ENCODE data around the gene ELAPOR1.

Gene ELAPOR1

DNA sequence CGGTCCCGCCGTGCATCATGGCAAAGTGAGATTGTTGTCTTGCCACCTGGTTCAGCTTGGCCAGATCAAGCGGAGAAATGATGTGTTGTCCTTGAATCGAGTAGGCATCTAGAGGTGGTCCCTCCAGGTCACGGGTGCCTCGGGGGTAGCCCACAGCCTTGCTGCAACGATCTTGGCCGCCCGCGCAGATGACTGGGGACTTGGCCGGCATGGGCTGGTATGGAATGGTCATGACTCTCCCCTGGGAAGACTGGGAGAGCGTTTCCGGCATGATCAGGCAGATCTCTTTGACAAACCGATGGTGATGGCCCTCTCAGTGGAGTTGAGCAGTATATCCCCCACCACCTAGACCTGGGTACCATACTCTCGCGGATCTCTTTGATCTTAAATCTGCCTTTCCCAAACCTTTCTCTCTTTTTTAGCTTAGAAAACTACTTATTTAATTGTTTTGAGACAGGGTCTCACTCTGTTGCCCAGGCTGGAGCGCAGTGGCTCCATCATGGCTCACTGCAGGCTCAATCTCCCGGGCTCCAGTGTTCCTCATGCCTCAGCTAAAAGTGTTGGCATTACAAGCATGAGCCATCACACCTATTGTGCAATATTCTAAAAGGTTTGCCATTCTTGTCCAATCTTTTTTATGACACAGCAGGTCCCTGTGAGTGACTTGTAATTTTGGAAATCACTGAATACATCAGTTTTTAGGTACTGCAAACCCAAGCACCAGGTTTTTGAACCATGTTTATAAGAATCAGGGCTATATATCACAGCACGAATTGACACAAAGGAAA lies 9.4 kb upstream of the ELAPOR1 start:
- H3K9me3 ChIP-seq (ENCODE audit: insufficient read depth, low read depth, low read length), result no peaks in the 10 kb centered on the region
- H4K91ac ChIP-seq (ENCODE audit: low read depth, low read length), result no peak overlapping the region
- H3K23ac ChIP-seq (ENCODE audit: low read length), result no peak overlapping the region
- H3K79me1 ChIP-seq (ENCODE audit: low read length), result peaks cover 7% of the 10 kb centered on the region
- H4K8ac ChIP-seq (ENCODE audit: low read depth, low read length), result no peak overlapping the region
- no CpG with 5 or more reads among the region's 20 CpGs for WGBS (ENCODE audit: extremely low coverage, insufficient coverage, insufficient read length)
- no peak overlapping the region for H3K4me3 ChIP-seq (ENCODE audit: low read depth, low read length)
- H2BK120ac ChIP-seq (ENCODE audit: insufficient read depth, low read length, poor library complexity), result no peak overlapping the region
- H3K27ac ChIP-seq (ENCODE audit: low read depth, low read length), result no peak overlapping the region
- H3K79me2 ChIP-seq (ENCODE audit: control insufficient read depth, insufficient read depth, low read length, poor library complexity), result peaks cover 9% of the 10 kb centered on the region
- no peaks in the 10 kb centered on the region for H3K27me3 ChIP-seq (ENCODE audit: insufficient read depth, low read length)
- no peak overlapping the region for H3K9ac ChIP-seq (ENCODE audit: low read length)
- no peak overlapping the region for H3K18ac ChIP-seq (ENCODE audit: low read length)
- DNase-seq, result peak; percentile 43 to 88
- no peak overlapping the region for H2BK12ac ChIP-seq (ENCODE audit: low read length)
- H2BK5ac ChIP-seq (ENCODE audit: low read depth, low read length, poor library complexity), result no peak overlapping the region
- no peak overlapping the region for H4K12ac ChIP-seq (ENCODE audit: low read depth, low read length)
- no peak overlapping the region for H3K4ac ChIP-seq (ENCODE audit: low read depth, low read length)
- H2AFZ ChIP-seq (ENCODE audit: insufficient read depth, low read length, poor library complexity), result no peak overlapping the region
- no peaks in the 10 kb centered on the region for H3K36me3 ChIP-seq (ENCODE audit: control insufficient read depth in 1 of 2, insufficient read depth in 2 of 2, low read length in 2 of 2)
- H3K4me1 ChIP-seq (ENCODE audit: control insufficient read depth in 1 of 2, insufficient read depth in 2 of 2, low read length in 2 of 2), result peaks cover 2 to 3% of the 10 kb centered on the region in 2 experiments
- no peak overlapping the region for H3K4me2 ChIP-seq (ENCODE audit: low read length)
- no peak overlapping the region for H2AK5ac ChIP-seq (ENCODE audit: low read length)
- no peak overlapping the region for H3K14ac ChIP-seq (ENCODE audit: low read length)

DNA sequence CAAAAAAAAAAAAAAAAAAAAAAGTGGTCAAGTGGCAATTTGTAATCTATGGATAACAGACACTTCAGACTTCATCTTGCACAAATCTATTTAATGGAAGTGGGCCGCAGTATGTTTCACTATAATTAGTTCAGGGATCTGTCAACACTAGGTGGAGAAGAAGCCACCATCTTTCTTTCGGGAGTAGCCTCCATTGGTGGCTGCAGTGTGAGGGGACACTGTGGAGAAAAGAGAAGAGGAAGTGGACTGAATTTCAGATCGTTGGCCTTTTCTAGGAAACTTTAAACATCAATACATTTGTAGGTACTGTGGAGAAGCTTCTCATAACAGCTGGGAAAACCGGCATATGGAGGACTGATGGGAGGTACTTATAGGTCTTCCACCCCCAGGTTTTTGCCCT lies 8.0 kb upstream of the ELAPOR1 start:
- H3K4me2 ChIP-seq (ENCODE audit: low read length), result no peak overlapping the region
- H3K9me3 ChIP-seq (ENCODE audit: insufficient read depth, low read depth, low read length), result no peaks in the 10 kb centered on the region
- H2AK5ac ChIP-seq (ENCODE audit: low read length), result no peak overlapping the region
- H2BK12ac ChIP-seq (ENCODE audit: low read length), result no peak overlapping the region
- no peak overlapping the region for H2AFZ ChIP-seq (ENCODE audit: insufficient read depth, low read length, poor library complexity)
- H3K23ac ChIP-seq (ENCODE audit: low read length), result no peak overlapping the region
- no peak overlapping the region for H3K18ac ChIP-seq (ENCODE audit: low read length)
- no peak overlapping the region for H3K4me3 ChIP-seq (ENCODE audit: low read depth, low read length)
- no peaks in the 10 kb centered on the region for H3K27me3 ChIP-seq (ENCODE audit: insufficient read depth, low read length)
- H2BK5ac ChIP-seq (ENCODE audit: low read depth, low read length, poor library complexity), result no peak overlapping the region
- DNase-seq, result no peak
- no peak overlapping the region for H3K4ac ChIP-seq (ENCODE audit: low read depth, low read length)
- H3K14ac ChIP-seq (ENCODE audit: low read length), result no peak overlapping the region
- no peak overlapping the region for H2BK120ac ChIP-seq (ENCODE audit: insufficient read depth, low read length, poor library complexity)
- no peak overlapping the region for H4K91ac ChIP-seq (ENCODE audit: low read depth, low read length)
- H3K27ac ChIP-seq (ENCODE audit: low read depth, low read length), result no peak overlapping the region
- H3K79me1 ChIP-seq (ENCODE audit: low read length), result no peaks in the 10 kb centered on the region
- no peak overlapping the region for H4K12ac ChIP-seq (ENCODE audit: low read depth, low read length)
- H3K36me3 ChIP-seq (ENCODE audit: control insufficient read depth in 1 of 2, insufficient read depth in 2 of 2, low read length in 2 of 2), result no peaks in the 10 kb centered on the region
- no CpG with 5 or more reads among the region's 4 CpGs for WGBS (ENCODE audit: extremely low coverage, insufficient coverage, insufficient read length)
- peaks cover under 1% of the 10 kb centered on the region for H3K79me2 ChIP-seq (ENCODE audit: control insufficient read depth, insufficient read depth, low read length, poor library complexity)
- H4K8ac ChIP-seq (ENCODE audit: low read depth, low read length), result no peak overlapping the region
- H3K4me1 ChIP-seq (ENCODE audit: control insufficient read depth in 1 of 2, insufficient read depth in 2 of 2, low read length in 2 of 2), result peaks cover 2 to 3% of the 10 kb centered on the region in 2 experiments
- H3K9ac ChIP-seq (ENCODE audit: low read length), result no peak overlapping the region

GRCh38 chr1:109107785-109108184 lies 6.1 kb upstream of the ELAPOR1 start:
- Histone ChIP-seq H3K4me1 (ENCODE audit: control insufficient read depth in 1 of 2, insufficient read depth in 2 of 2, low read length in 2 of 2) (no peaks in the 10 kb centered on the region), H3K9me3 (ENCODE audit: insufficient read depth, low read depth, low read length) (no peaks in the 10 kb centered on the region), H3K14ac (ENCODE audit: low read length) (no peak overlapping the region), H2BK5ac (ENCODE audit: low read depth, low read length, poor library complexity) (no peak overlapping the region), H3K9ac (ENCODE audit: low read length) (no peak overlapping the region), H3K4me3 (ENCODE audit: low read depth, low read length) (no peak overlapping the region), H3K79me2 (ENCODE audit: control insufficient read depth, insufficient read depth, low read length, poor library complexity) (no peaks in the 10 kb centered on the region), H3K4me2 (ENCODE audit: low read length) (no peak overlapping the region), H4K8ac (ENCODE audit: low read depth, low read length) (no peak overlapping the region), H3K79me1 (ENCODE audit: low read length) (no peaks in the 10 kb centered on the region), H3K4ac (ENCODE audit: low read depth, low read length) (no peak overlapping the region), H2BK120ac (ENCODE audit: insufficient read depth, low read length, poor library complexity) (no peak overlapping the region), H2AFZ (ENCODE audit: insufficient read depth, low read length, poor library complexity) (no peak overlapping the region), H3K36me3 (ENCODE audit: control insufficient read depth in 1 of 2, insufficient read depth in 2 of 2, low read length in 2 of 2) (no peaks in the 10 kb centered on the region), H4K91ac (ENCODE audit: low read depth, low read length) (no peak overlapping the region), H2AK5ac (ENCODE audit: low read length) (no peak overlapping the region), H3K23ac (ENCODE audit: low read length) (no peak overlapping the region), H3K27ac (ENCODE audit: low read depth, low read length) (no peak overlapping the region), H2BK12ac (ENCODE audit: low read length) (no peak overlapping the region), H4K12ac (ENCODE audit: low read depth, low read length) (no peak overlapping the region), H3K27me3 (ENCODE audit: insufficient read depth, low read length) (no peaks in the 10 kb centered on the region), H3K18ac (ENCODE audit: low read length) (no peak overlapping the region)
- WGBS (ENCODE audit: extremely low coverage, insufficient coverage, insufficient read length), result no CpG with 5 or more reads among the region's 7 CpGs
- no peak for DNase-seq

- no peak overlapping the region for H2AK5ac ChIP-seq (ENCODE audit: low read length)
- H3K9ac ChIP-seq (ENCODE audit: low read length), result no peak overlapping the region
- no peak overlapping the region for H3K4me3 ChIP-seq (ENCODE audit: low read depth, low read length)
- no peak overlapping the region for H4K91ac ChIP-seq (ENCODE audit: low read depth, low read length)
- H3K36me3 ChIP-seq (ENCODE audit: control insufficient read depth in 1 of 2, insufficient read depth in 2 of 2, low read length in 2 of 2), result no peaks in the 10 kb centered on the region
- H4K8ac ChIP-seq (ENCODE audit: low read depth, low read length), result no peak overlapping the region
- no peak overlapping the region for H3K27ac ChIP-seq (ENCODE audit: low read depth, low read length)
- DNase-seq, result no peak
- H4K12ac ChIP-seq (ENCODE audit: low read depth, low read length), result no peak overlapping the region
- H3K4me2 ChIP-seq (ENCODE audit: low read length), result no peak overlapping the region
- peaks cover 2% of the 10 kb centered on the region for H3K9me3 ChIP-seq (ENCODE audit: insufficient read depth, low read depth, low read length)
- no peak overlapping the region for H3K4ac ChIP-seq (ENCODE audit: low read depth, low read length)
- H3K4me1 ChIP-seq (ENCODE audit: control insufficient read depth in 1 of 2, insufficient read depth in 2 of 2, low read length in 2 of 2), result peaks cover 4 to 7% of the 10 kb centered on the region in 2 experiments
- H3K23ac ChIP-seq (ENCODE audit: low read length), result no peak overlapping the region
- no peaks in the 10 kb centered on the region for H3K79me2 ChIP-seq (ENCODE audit: control insufficient read depth, insufficient read depth, low read length, poor library complexity)
- H3K18ac ChIP-seq (ENCODE audit: low read length), result no peak overlapping the region
- no peak overlapping the region for H2BK12ac ChIP-seq (ENCODE audit: low read length)
- no CpG with 5 or more reads among the region's 3 CpGs for WGBS (ENCODE audit: extremely low coverage, insufficient coverage, insufficient read length)
- H2AFZ ChIP-seq (ENCODE audit: insufficient read depth, low read length, poor library complexity), result no peak overlapping the region
- H2BK5ac ChIP-seq (ENCODE audit: low read depth, low read length, poor library complexity), result no peak overlapping the region
- H3K14ac ChIP-seq (ENCODE audit: low read length), result no peak overlapping the region
- no peaks in the 10 kb centered on the region for H3K79me1 ChIP-seq (ENCODE audit: low read length)
- no peak overlapping the region for H2BK120ac ChIP-seq (ENCODE audit: insufficient read depth, low read length, poor library complexity)
- H3K27me3 ChIP-seq (ENCODE audit: insufficient read depth, low read length), result peaks cover 18% of the 10 kb centered on the region
Measured at GRCh38 chr1:109109906-109110305, 4.0 kb upstream of the ELAPOR1 start.
